ENCODE measurements around the gene TGFBR3. TPM values are rescaled to one million over a fixed set of nuclear protein-coding genes. Genes with fewer than 3 reads are reported as not detected.

TGFBR3 gene
- total RNA-seq, 1 experiment from 2014 or later, result 2.4 TPM

GRCh38 chr1:91793189-91793588, 92.8 kb downstream of the TGFBR3 start:
- Histone ChIP-seq H4K8ac (replicated peaks; ENCODE audit: insufficient read length, low read depth, low read length) (no peak overlapping the region), H2BK120ac (ENCODE audit: low read depth, low read length, poor library complexity, severe bottlenecking) (no peak overlapping the region), H2BK15ac (ENCODE audit: low read depth, low read length) (no peak overlapping the region), H4K20me1 (ENCODE audit: control insufficient read depth, insufficient read depth, insufficient read length) (no peaks in the 10 kb centered on the region), H3K18ac (ENCODE audit: insufficient read length, low read depth, low read length) (no peak overlapping the region), H3K9ac (ENCODE audit: extremely low read depth, insufficient read length, low read length) (no peak overlapping the region), H3K27ac (ENCODE audit: insufficient read length, low read depth, low read length) (no peak overlapping the region), H3T11ph (ENCODE audit: low read length) (no peak overlapping the region), H4K5ac (ENCODE audit: insufficient read length, low read depth, low read length) (no peak overlapping the region), H3K9me3 (ENCODE audit: control insufficient read depth, low read depth, low read length) (no peaks in the 10 kb centered on the region), H2AFZ (ENCODE audit: low read length) (no peak overlapping the region), H3K56ac (ENCODE audit: insufficient read length, low read depth, low read length) (no peak overlapping the region), H3K23ac (ENCODE audit: insufficient read length, low read depth, low read length) (no peak overlapping the region), H3K4me1 (ENCODE audit: insufficient read depth, low read length) (peaks cover 7% of the 10 kb centered on the region; the same call in 1 of the 2 replicates), H3K4ac (ENCODE audit: low read depth, low read length) (no peak overlapping the region), H2BK5ac (ENCODE audit: insufficient read length, low read length) (no peak overlapping the region), H3K14ac (ENCODE audit: insufficient read depth, low read length) (no peak overlapping the region), H3K23me2 (ENCODE audit: insufficient read length, low read depth, low read length, poor library complexity, severe bottlenecking) (no peaks in the 10 kb centered on the region), H2BK12ac (ENCODE audit: insufficient read length, low read depth, low read length) (no peak overlapping the region), H2AK5ac (ENCODE audit: insufficient read length, low read length) (no peak overlapping the region), H4K91ac (ENCODE audit: insufficient read length, low read depth, low read length) (no peak overlapping the region), H3K4me2 (ENCODE audit: insufficient read depth, insufficient read length, low read length) (no peak overlapping the region), H3K27me3 (ENCODE audit: insufficient read depth, low read length) (no peaks in the 10 kb centered on the region), H2BK20ac (ENCODE audit: low read depth, low read length, poor library complexity, severe bottlenecking) (no peak overlapping the region), H3K79me2 (ENCODE audit: insufficient read depth, low read length) (no peaks in the 10 kb centered on the region), H3K79me1 (ENCODE audit: insufficient read depth, low read depth, low read length, poor library complexity, severe bottlenecking) (no peaks in the 10 kb centered on the region)
- no peak for DNase-seq
- Mint-ChIP-seq H3K4me3 (no peak overlapping the region), H3K27ac (no peak overlapping the region), H3K9me3 (peaks cover 0 to 4% of the 10 kb centered on the region in 2 experiments; a peak in 2 of 5 replicates), H3K4me1 (peaks cover 38 to 44% of the 10 kb centered on the region in 2 experiments), H3K27me3 (ENCODE audit: low read depth) (no peaks in the 10 kb centered on the region), H3K36me3 (ENCODE audit: insufficient read depth in 1 of 3, low read depth in 3 of 3) (peaks cover 1 to 9% (median 6%) of the 10 kb centered on the region in 3 experiments; a peak in 4 of 7 replicates)
- no peak for TF ChIP-seq CTCF (conservative IDR thresholded peaks at IDR 0.05)
- no CpG with 5 or more reads among the region's 5 CpGs for WGBS (ENCODE audit: extremely low coverage, insufficient read length, low lambda C conversion rate)
